ENCODE measurements around the gene SGPL1. TPM values are rescaled to one million over a fixed set of nuclear protein-coding genes. Genes with fewer than 3 reads are reported as not detected.

The SGPL1 gene
- polyA plus RNA-seq, 3 donors from 2014 or later, result 19.8 to 25.9 (median 20.3) TPM

- no peak for DNase-seq
- H3K27me3 Mint-ChIP-seq (ENCODE audit: low read depth in 3 of 3), result no peaks in the 10 kb centered on the region
- H3K4me1 Mint-ChIP-seq, result peaks cover 2 to 4% of the 10 kb centered on the region in 2 donors
- no peak overlapping the region for H3K4me3 Mint-ChIP-seq
- peaks cover 20 to 68% (median 31%) of the 10 kb centered on the region in 3 donors for H3K36me3 Mint-ChIP-seq
- no peak overlapping the region for H3K27ac Mint-ChIP-seq
- no peaks in the 10 kb centered on the region for H3K9me3 Mint-ChIP-seq
Observed at GRCh38 chr10:70872291-70872690, 56.5 kb downstream of the SGPL1 start.

- H3K27ac Mint-ChIP-seq, result peak overlapping the region in 1 of 6 donors; percentile 8
- no peak overlapping the region for H3K4me3 Mint-ChIP-seq
- peaks cover 0 to 2% of the 10 kb centered on the region in 2 donors for H3K4me1 Mint-ChIP-seq
- no peaks in the 10 kb centered on the region for H3K9me3 Mint-ChIP-seq
- H3K27me3 Mint-ChIP-seq (ENCODE audit: low read depth in 3 of 3), result no peaks in the 10 kb centered on the region
- DNase-seq, result no peak
- peaks cover 23 to 67% (median 31%) of the 10 kb centered on the region in 3 donors for H3K36me3 Mint-ChIP-seq
Observed at GRCh38 chr10:70874061-70874460, 58.3 kb downstream of the SGPL1 start.

- Mint-ChIP-seq H3K4me1 (peaks cover 2 to 6% of the 10 kb centered on the region in 2 donors), H3K27me3 (ENCODE audit: low read depth in 3 of 3) (peaks cover 0 to 3% (median 0%) of the 10 kb centered on the region in 3 donors), H3K4me3 (no peak overlapping the region), H3K36me3 (peaks cover 9 to 38% (median 31%) of the 10 kb centered on the region in 3 donors), H3K9me3 (no peaks in the 10 kb centered on the region), H3K27ac (peak overlapping the region in 2 of 6 donors; percentile 29 to 39)
- no peak for DNase-seq
Observed at GRCh38 chr10:70879207-70879606, 63.5 kb downstream of the SGPL1 start.

GRCh38 chr10:70880077-70880534, 64.4 kb downstream of the SGPL1 start:
- peaks cover 13 to 42% (median 35%) of the 10 kb centered on the region in 3 donors for H3K36me3 Mint-ChIP-seq
- H3K27ac Mint-ChIP-seq, result no peak overlapping the region
- peak; percentile 70 to 79 (median 73) for DNase-seq
- H3K4me3 Mint-ChIP-seq, result no peak overlapping the region
- peaks cover 0 to 3% (median 0%) of the 10 kb centered on the region in 3 donors for H3K27me3 Mint-ChIP-seq (ENCODE audit: low read depth in 3 of 3)
- H3K4me1 Mint-ChIP-seq, result peaks cover 2 to 6% of the 10 kb centered on the region in 2 donors
- no peaks in the 10 kb centered on the region for H3K9me3 Mint-ChIP-seq

- H3K4me3 Mint-ChIP-seq, result no peak overlapping the region
- H3K4me1 Mint-ChIP-seq, result peaks cover 13 to 17% of the 10 kb centered on the region in 2 donors
- peaks cover 4 to 18% (median 18%) of the 10 kb centered on the region in 3 donors for H3K36me3 Mint-ChIP-seq
- H3K9me3 Mint-ChIP-seq, result no peaks in the 10 kb centered on the region
- peak overlapping the region in 2 of 6 donors; percentile 24 to 47 for H3K27ac Mint-ChIP-seq
- no peak for DNase-seq
- H3K27me3 Mint-ChIP-seq (ENCODE audit: low read depth in 3 of 3), result peaks cover 0 to 3% (median 0%) of the 10 kb centered on the region in 3 donors
Observed at GRCh38 chr10:70884741-70885140, 69.0 kb downstream of the SGPL1 start.

GRCh38 chr10:70885481-70885880, 69.7 kb downstream of the SGPL1 start:
- peaks cover 11% of the 10 kb centered on the region in 2 donors for H3K4me1 Mint-ChIP-seq
- peak overlapping the region in 2 of 6 donors; percentile 24 to 50 for H3K27ac Mint-ChIP-seq
- H3K9me3 Mint-ChIP-seq, result no peaks in the 10 kb centered on the region
- peaks cover 4 to 18% (median 18%) of the 10 kb centered on the region in 3 donors for H3K36me3 Mint-ChIP-seq
- no peak for DNase-seq
- H3K4me3 Mint-ChIP-seq, result no peak overlapping the region
- peaks cover 0 to 3% (median 0%) of the 10 kb centered on the region in 3 donors for H3K27me3 Mint-ChIP-seq (ENCODE audit: low read depth in 3 of 3)

GRCh38 chr10:70885931-70886903, 70.5 kb downstream of the SGPL1 start:
- H3K4me3 Mint-ChIP-seq, result peak overlapping the region in 4 of 5 donors; percentile 19 to 88 (median 74)

GRCh38 chr10:70886921-70887665, 71.3 kb downstream of the SGPL1 start:
- Mint-ChIP-seq H3K27me3 (ENCODE audit: low read depth in 3 of 3) (peaks cover 0 to 3% (median 0%) of the 10 kb centered on the region in 3 donors), H3K4me1 (peaks cover 11% of the 10 kb centered on the region in 2 donors), H3K9me3 (no peaks in the 10 kb centered on the region), H3K27ac (peak overlapping the region in 5 of 6 donors; percentile 75 to 84 (median 79)), H3K4me3 (peak overlapping the region; percentile 59 to 90 (median 87)), H3K36me3 (peaks cover 4 to 18% (median 15%) of the 10 kb centered on the region in 3 donors)
- DNase-seq, result no peak

More at GRCh38 chr10:70885931-70886903, 70.5 kb downstream of the SGPL1 start:
- H3K27ac Mint-ChIP-seq, result peak overlapping the region in 5 of 6 donors; percentile 46 to 84 (median 68)
- H3K36me3 Mint-ChIP-seq, result peaks cover 4 to 18% (median 18%) of the 10 kb centered on the region in 3 donors
- H3K9me3 Mint-ChIP-seq, result no peaks in the 10 kb centered on the region
- peaks cover 0 to 3% (median 0%) of the 10 kb centered on the region in 3 donors for H3K27me3 Mint-ChIP-seq (ENCODE audit: low read depth in 3 of 3)
- H3K4me1 Mint-ChIP-seq, result peaks cover 11% of the 10 kb centered on the region in 2 donors
- no peak for DNase-seq

GRCh38 chr10:70887804-70888800, 72.4 kb downstream of the SGPL1 start, which contains the start of gene PCBD1:
PCBD1 (minus strand) TSS chr10:70888565; CDS start chr10:70888533, 32 bp downstream.
- no peaks in the 10 kb centered on the region for H3K9me3 Mint-ChIP-seq
- peaks cover 0 to 3% (median 0%) of the 10 kb centered on the region in 3 donors for H3K27me3 Mint-ChIP-seq (ENCODE audit: low read depth in 3 of 3)
- peaks cover 11% of the 10 kb centered on the region in 2 donors for H3K4me1 Mint-ChIP-seq
- peak within 1 kb of the TSS; percentile 75 to 90 (median 88) for H3K4me3 Mint-ChIP-seq
- peaks cover 4 to 14% (median 12%) of the 10 kb centered on the region in 3 donors for H3K36me3 Mint-ChIP-seq
- peak within 1 kb of the TSS; percentile 72 to 84 (median 78) for H3K27ac Mint-ChIP-seq
- peak; percentile 54 to 71 (median 65) for DNase-seq

GRCh38 chr10:70889291-70889690, 73.5 kb downstream of the SGPL1 start:
- peaks cover 4 to 7% (median 5%) of the 10 kb centered on the region in 3 donors for H3K36me3 Mint-ChIP-seq
- DNase-seq, result no peak
- H3K9me3 Mint-ChIP-seq, result no peaks in the 10 kb centered on the region
- H3K4me1 Mint-ChIP-seq, result peaks cover 11% of the 10 kb centered on the region in 2 donors
- peak overlapping the region; percentile 75 to 90 (median 88) for H3K4me3 Mint-ChIP-seq
- H3K27ac Mint-ChIP-seq, result peak overlapping the region in 2 of 6 donors; percentile 30 to 62
- H3K27me3 Mint-ChIP-seq (ENCODE audit: low read depth in 3 of 3), result no peaks in the 10 kb centered on the region

GRCh38 chr10:70890917-70891431, 75.2 kb downstream of the SGPL1 start:
- no peak overlapping the region for H3K4me3 Mint-ChIP-seq
- H3K4me1 Mint-ChIP-seq, result peaks cover 11% of the 10 kb centered on the region in 2 donors
- H3K27ac Mint-ChIP-seq, result no peak overlapping the region
- no peaks in the 10 kb centered on the region for H3K27me3 Mint-ChIP-seq (ENCODE audit: low read depth in 3 of 3)
- peaks cover 0 to 4% (median 0%) of the 10 kb centered on the region in 3 donors for H3K36me3 Mint-ChIP-seq
- DNase-seq, result no peak
- no peaks in the 10 kb centered on the region for H3K9me3 Mint-ChIP-seq

GRCh38 chr10:70891627-70892026, 75.9 kb downstream of the SGPL1 start:
- H3K4me1 Mint-ChIP-seq, result peaks cover 11% of the 10 kb centered on the region in 2 donors
- H3K4me3 Mint-ChIP-seq, result no peak overlapping the region
- no peak overlapping the region for H3K27ac Mint-ChIP-seq
- DNase-seq, result no peak
- peaks cover 0 to 4% (median 0%) of the 10 kb centered on the region in 3 donors for H3K36me3 Mint-ChIP-seq
- H3K27me3 Mint-ChIP-seq (ENCODE audit: low read depth in 3 of 3), result no peaks in the 10 kb centered on the region
- H3K9me3 Mint-ChIP-seq, result no peaks in the 10 kb centered on the region
